SK-N-SH (cell line): Measurements from ENCODE around the gene CDH4. TPM values are rescaled to one million over a fixed set of nuclear protein-coding genes. Genes with fewer than 3 reads are reported as not detected.

Experiments
- CTCF ChIA-PET: fragments of 300-600, 350-600 bp; formaldehyde crosslinking; extraction: SDS; loops from one replicate; lab custom pipeline; 2021; lab: Yijun Ruan, JAX
- POLR2A ChIA-PET: fragments of 350-600 bp; sonication (Branson Sonifier 250); formaldehyde crosslinking; extraction: SDS; loops from one replicate; lab custom pipeline; 2020; ENCODE audit warnings: antibody characterized with exemption, inconsistent platforms; lab: Yijun Ruan, JAX
- DNase-seq: peaks from one replicate; pipeline ENCODE4 v3.0.0; 2012
- H2AFZ ChIP-seq: fragments of 200-600 bp; sonication (generic); 2 replicates; pipeline ENCODE4 v1.8.1; 2016; ENCODE audit warnings: antibody characterized with exemption, mild to moderate bottlenecking, low read depth
- H3F3A ChIP-seq: fragments of 200-600 bp; sonication (generic); replicated peaks from 2 replicates; pipeline ENCODE3; 2016; ENCODE audit warnings: antibody characterized with exemption, mild to moderate bottlenecking; ENCODE audit not compliant: insufficient read depth
- H3K27ac ChIP-seq, 2 experiments: fragments of 200-500 bp in 1 of 2; fragments of 200-600 bp in 1 of 2; sonication (Bioruptor generic) in 1 of 2; sonication (generic), shearing (Covaris generic) in 1 of 2; 2 replicates each; pipeline versions ENCODE4 v1.5.1 to v1.6.1; 2014 to 2016; ENCODE audit warnings: low read depth in 2 of 2, inconsistent platforms in 1 of 2, low read length in 1 of 2, mild to moderate bottlenecking in 1 of 2, mixed read lengths in 1 of 2
- H3K27me3 ChIP-seq: fragments of 200-600 bp; sonication (generic), shearing (Covaris generic); 2 replicates; pipeline ENCODE4 v1.6.1; 2016; ENCODE audit warnings: mixed run types; ENCODE audit not compliant: insufficient read depth
- H3K36me3 ChIP-seq, 2 experiments: fragments of 200-500 bp in 1 of 2; fragments of 200-600 bp in 1 of 2; sonication (Bioruptor generic) in 1 of 2; sonication (generic) in 1 of 2; replicated peaks in 1 of 2; 2 replicates each; pipeline versions ENCODE3 to v1.5.1; 2014 to 2016; ENCODE audit warnings: low read length in 1 of 2, mild to moderate bottlenecking in 1 of 2; ENCODE audit not compliant: insufficient read depth in 2 of 2, control insufficient read depth in 1 of 2
- H3K4me1 ChIP-seq, 2 experiments: fragments of 200-500 bp in 1 of 2; fragments of 200-600 bp in 1 of 2; sonication (Bioruptor generic) in 1 of 2; sonication (generic), shearing (Covaris generic) in 1 of 2; 2 replicates each; pipeline versions ENCODE4 v1.5.1 to v1.6.1; 2014 to 2016; ENCODE audit warnings: low read depth in 1 of 2, low read length in 1 of 2, mixed run types in 1 of 2; ENCODE audit not compliant: insufficient read depth in 2 of 2, control insufficient read depth in 1 of 2
- H3K4me2 ChIP-seq: fragments of 200-600 bp; sonication (generic), shearing (Covaris generic); 2 replicates; pipeline ENCODE4 v1.6.1; 2017; ENCODE audit warnings: mixed run types
- H3K4me3 ChIP-seq, 2 experiments: fragments of 200-500 bp in 1 of 2; fragments of 200-600 bp in 1 of 2; sonication (Bioruptor generic) in 1 of 2; sonication (generic), shearing (Covaris generic) in 1 of 2; 2 replicates each; pipeline versions ENCODE4 v1.5.1 to v1.8.1; 2014 to 2016; ENCODE audit warnings: low read depth in 2 of 2, inconsistent platforms in 1 of 2, low read length in 1 of 2, mild to moderate bottlenecking in 1 of 2, mixed read lengths in 1 of 2, moderate library complexity in 1 of 2
- H3K79me2 ChIP-seq: fragments of 200-600 bp; sonication (generic); 2 replicates; pipeline ENCODE4 v1.8.1; 2017; ENCODE audit warnings: mild to moderate bottlenecking; ENCODE audit not compliant: insufficient read depth
- H3K9ac ChIP-seq: fragments of 200-600 bp; sonication (generic); 2 replicates; pipeline ENCODE4 v1.6.1; 2017; ENCODE audit warnings: mixed run types
- H3K9me2 ChIP-seq: fragments of 200-600 bp; sonication (generic); 2 replicates; pipeline ENCODE4 v1.6.1; 2017; ENCODE audit warnings: mixed run types
- H3K9me3 ChIP-seq: fragments of 200-600 bp; sonication (generic); 2 replicates; pipeline ENCODE4 v1.6.1; 2017; ENCODE audit warnings: mixed run types, mild to moderate bottlenecking, moderate library complexity
- H4K20me1 ChIP-seq: fragments of 200-600 bp; sonication (generic); 2 replicates; pipeline ENCODE4 v1.6.1; 2017; ENCODE audit warnings: mild to moderate bottlenecking, mixed run types; ENCODE audit not compliant: insufficient read depth
- CHD2 ChIP-seq: fragments of 150-350 bp; IDR thresholded peaks from 2 replicates; pipeline ENCODE4 v1.6.1; 2018; ENCODE audit warnings: low read length; ENCODE audit not compliant: partially characterized antibody
- ELF1 ChIP-seq: IDR thresholded peaks from 2 replicates; pipeline ENCODE4 v1.4.0; 2012
- EZH2phosphoT487 ChIP-seq: fragments of 200-600 bp; sonication (generic); IDR thresholded peaks from 2 replicates; pipeline ENCODE4 v1.6.1; 2017; ENCODE audit warnings: low read depth, mixed run types, mild to moderate bottlenecking, antibody characterized with exemption, moderate library complexity, borderline replicate concordance
- FOSL2 ChIP-seq: IDR thresholded peaks from 2 replicates; pipeline ENCODE4 v1.4.0; 2012; ENCODE audit warnings: low read depth, mild to moderate bottlenecking, moderate library complexity, borderline replicate concordance
- FOXJ3 ChIP-seq: sonication (generic); formaldehyde crosslinking; IDR thresholded peaks from 2 replicates; pipeline ENCODE4 v1.5.1; 2020; ENCODE audit warnings: mild to moderate bottlenecking, missing genetic modification reagents
- JUND ChIP-seq: IDR thresholded peaks from 2 replicates; pipeline ENCODE4 v1.4.0; 2012
- MXI1 ChIP-seq: IDR thresholded peaks from 2 replicates; pipeline ENCODE4 v1.6.1; 2012; ENCODE audit warnings: mild to moderate bottlenecking, low read depth, low read length, improper control_type of control experiment
- NFIC ChIP-seq: IDR thresholded peaks from 2 replicates; pipeline ENCODE4 v1.4.0; 2012; ENCODE audit warnings: borderline replicate concordance
- RAD21 ChIP-seq: IDR thresholded peaks from 2 replicates; pipeline ENCODE4 v1.6.1; 2012; ENCODE audit warnings: mild to moderate bottlenecking, low read length
- RCOR1 ChIP-seq: fragments of 150-350 bp; IDR thresholded peaks from 2 replicates; pipeline ENCODE4 v1.6.1; 2017; ENCODE audit warnings: antibody characterized with exemption, low read length
- TCF12 ChIP-seq: IDR thresholded peaks from 2 replicates; pipeline ENCODE4 v1.4.0; 2012
- TEAD4 ChIP-seq: IDR thresholded peaks from 2 replicates; pipeline ENCODE4 v1.4.0; 2012; ENCODE audit warnings: mild to moderate bottlenecking, borderline replicate concordance; ENCODE audit not compliant: insufficient read depth
- YY1 ChIP-seq: IDR thresholded peaks from 2 replicates; pipeline ENCODE4 v1.4.0; 2012; ENCODE audit warnings: low read depth, mild to moderate bottlenecking
- WGBS: methylation state at CpG from one replicate; pipeline ENCODE4 v1.1.6; 2017; ENCODE audit warnings: low lambda C conversion rate; 5-methylcytosine and 5-hydroxymethylcytosine counted together
- polyA plus RNA-seq, 3 experiments: library from polyadenylated mRNA; depleted of rRNA; stranded (reverse); fragments of >200 nt; gene quantifications; 2 replicates each; pipeline ENCODE4 v1.2.3, GENCODE V29; 2012
- TF ChIP-seq, protein P1 (sequence below): fragments of 150-350 bp; IDR thresholded peaks from 2 replicates; pipeline ENCODE4 v1.6.1; 2017; ENCODE audit warnings: antibody characterized with exemption, low read length, low read depth, borderline replicate concordance
- TF ChIP-seq, protein P2 (sequence below): IDR thresholded peaks from 2 replicates; pipeline ENCODE4 v1.4.0; 2012; ENCODE audit warnings: low read depth, borderline replicate concordance
- TF ChIP-seq, protein P3 (sequence below): IDR thresholded peaks from 2 replicates; pipeline ENCODE4 v1.6.1; 2012; ENCODE audit warnings: mild to moderate bottlenecking, low read depth, low read length, moderate library complexity
- TF ChIP-seq, protein P4 (sequence below): fragments of 200-600 bp; sonication (generic); IDR thresholded peaks from 2 replicates; pipeline ENCODE4 v1.6.1; 2017; ENCODE audit warnings: antibody characterized with exemption, mild to moderate bottlenecking, moderate library complexity

Gene CDH4
- polyA plus RNA-seq, 1 of the 3 experiments (the other 2 are of a cell fraction) = not detected

DNA sequence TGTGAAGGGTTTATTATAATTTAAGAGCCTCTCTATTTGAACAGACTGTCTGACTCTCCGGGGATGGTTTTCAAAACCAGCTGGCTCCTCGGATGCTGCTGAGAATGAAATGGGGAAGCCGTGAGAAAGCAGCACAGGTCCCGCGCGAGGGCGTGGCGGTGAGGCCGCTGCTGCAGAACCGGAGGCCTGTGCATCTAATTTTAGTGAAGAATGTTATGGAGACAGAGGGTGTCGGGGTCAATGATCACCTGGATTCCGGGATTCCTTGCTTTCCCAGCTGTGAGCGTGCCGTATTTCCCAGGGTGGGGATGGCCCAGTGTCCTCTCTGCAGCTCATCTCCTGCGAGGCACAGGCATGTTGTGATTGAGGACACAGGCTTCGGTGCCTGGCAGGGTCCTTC, 348.0 kb downstream of the CDH4 start:
- Histone ChIP-seq H3K27ac (no peak overlapping the region), H3K27me3 (no peaks in the 10 kb centered on the region), H3K4me2 (no peak overlapping the region), H3K9ac (no peak overlapping the region), H3F3A (no peaks in the 10 kb centered on the region), H2AFZ (no peak overlapping the region), H3K36me3 (no peaks in the 10 kb centered on the region), H3K4me1 (no peaks in the 10 kb centered on the region), H3K9me2 (no peaks in the 10 kb centered on the region), H3K4me3 (no peak overlapping the region), H4K20me1 (no peaks in the 10 kb centered on the region), H3K9me3 (no peaks in the 10 kb centered on the region), H3K79me2 (no peaks in the 10 kb centered on the region)
- WGBS = 65% methylated on average over 13 of the region's 16 CpGs
- TF ChIP-seq MXI1 (no peak), NFIC (no peak), ELF1 (no peak), FOXJ3 (CRISPR knock-in tag) (no peak), RAD21 (no peak), JUND (no peak), TCF12 (no peak), CHD2 (no peak), FOSL2 (no peak), YY1 (no peak), RCOR1 (no peak), TEAD4 (no peak), EZH2phosphoT487 (no peak)
- TF ChIP-seq, protein P1, sequence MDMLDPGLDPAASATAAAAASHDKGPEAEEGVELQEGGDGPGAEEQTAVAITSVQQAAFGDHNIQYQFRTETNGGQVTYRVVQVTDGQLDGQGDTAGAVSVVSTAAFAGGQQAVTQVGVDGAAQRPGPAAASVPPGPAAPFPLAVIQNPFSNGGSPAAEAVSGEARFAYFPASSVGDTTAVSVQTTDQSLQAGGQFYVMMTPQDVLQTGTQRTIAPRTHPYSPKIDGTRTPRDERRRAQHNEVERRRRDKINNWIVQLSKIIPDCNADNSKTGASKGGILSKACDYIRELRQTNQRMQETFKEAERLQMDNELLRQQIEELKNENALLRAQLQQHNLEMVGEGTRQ = no peak
- TF ChIP-seq, protein P2, sequence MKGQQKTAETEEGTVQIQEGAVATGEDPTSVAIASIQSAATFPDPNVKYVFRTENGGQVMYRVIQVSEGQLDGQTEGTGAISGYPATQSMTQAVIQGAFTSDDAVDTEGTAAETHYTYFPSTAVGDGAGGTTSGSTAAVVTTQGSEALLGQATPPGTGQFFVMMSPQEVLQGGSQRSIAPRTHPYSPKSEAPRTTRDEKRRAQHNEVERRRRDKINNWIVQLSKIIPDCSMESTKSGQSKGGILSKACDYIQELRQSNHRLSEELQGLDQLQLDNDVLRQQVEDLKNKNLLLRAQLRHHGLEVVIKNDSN = no peak
- TF ChIP-seq, protein P3, sequence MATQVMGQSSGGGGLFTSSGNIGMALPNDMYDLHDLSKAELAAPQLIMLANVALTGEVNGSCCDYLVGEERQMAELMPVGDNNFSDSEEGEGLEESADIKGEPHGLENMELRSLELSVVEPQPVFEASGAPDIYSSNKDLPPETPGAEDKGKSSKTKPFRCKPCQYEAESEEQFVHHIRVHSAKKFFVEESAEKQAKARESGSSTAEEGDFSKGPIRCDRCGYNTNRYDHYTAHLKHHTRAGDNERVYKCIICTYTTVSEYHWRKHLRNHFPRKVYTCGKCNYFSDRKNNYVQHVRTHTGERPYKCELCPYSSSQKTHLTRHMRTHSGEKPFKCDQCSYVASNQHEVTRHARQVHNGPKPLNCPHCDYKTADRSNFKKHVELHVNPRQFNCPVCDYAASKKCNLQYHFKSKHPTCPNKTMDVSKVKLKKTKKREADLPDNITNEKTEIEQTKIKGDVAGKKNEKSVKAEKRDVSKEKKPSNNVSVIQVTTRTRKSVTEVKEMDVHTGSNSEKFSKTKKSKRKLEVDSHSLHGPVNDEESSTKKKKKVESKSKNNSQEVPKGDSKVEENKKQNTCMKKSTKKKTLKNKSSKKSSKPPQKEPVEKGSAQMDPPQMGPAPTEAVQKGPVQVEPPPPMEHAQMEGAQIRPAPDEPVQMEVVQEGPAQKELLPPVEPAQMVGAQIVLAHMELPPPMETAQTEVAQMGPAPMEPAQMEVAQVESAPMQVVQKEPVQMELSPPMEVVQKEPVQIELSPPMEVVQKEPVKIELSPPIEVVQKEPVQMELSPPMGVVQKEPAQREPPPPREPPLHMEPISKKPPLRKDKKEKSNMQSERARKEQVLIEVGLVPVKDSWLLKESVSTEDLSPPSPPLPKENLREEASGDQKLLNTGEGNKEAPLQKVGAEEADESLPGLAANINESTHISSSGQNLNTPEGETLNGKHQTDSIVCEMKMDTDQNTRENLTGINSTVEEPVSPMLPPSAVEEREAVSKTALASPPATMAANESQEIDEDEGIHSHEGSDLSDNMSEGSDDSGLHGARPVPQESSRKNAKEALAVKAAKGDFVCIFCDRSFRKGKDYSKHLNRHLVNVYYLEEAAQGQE = no peak
- TF ChIP-seq, protein P4, sequence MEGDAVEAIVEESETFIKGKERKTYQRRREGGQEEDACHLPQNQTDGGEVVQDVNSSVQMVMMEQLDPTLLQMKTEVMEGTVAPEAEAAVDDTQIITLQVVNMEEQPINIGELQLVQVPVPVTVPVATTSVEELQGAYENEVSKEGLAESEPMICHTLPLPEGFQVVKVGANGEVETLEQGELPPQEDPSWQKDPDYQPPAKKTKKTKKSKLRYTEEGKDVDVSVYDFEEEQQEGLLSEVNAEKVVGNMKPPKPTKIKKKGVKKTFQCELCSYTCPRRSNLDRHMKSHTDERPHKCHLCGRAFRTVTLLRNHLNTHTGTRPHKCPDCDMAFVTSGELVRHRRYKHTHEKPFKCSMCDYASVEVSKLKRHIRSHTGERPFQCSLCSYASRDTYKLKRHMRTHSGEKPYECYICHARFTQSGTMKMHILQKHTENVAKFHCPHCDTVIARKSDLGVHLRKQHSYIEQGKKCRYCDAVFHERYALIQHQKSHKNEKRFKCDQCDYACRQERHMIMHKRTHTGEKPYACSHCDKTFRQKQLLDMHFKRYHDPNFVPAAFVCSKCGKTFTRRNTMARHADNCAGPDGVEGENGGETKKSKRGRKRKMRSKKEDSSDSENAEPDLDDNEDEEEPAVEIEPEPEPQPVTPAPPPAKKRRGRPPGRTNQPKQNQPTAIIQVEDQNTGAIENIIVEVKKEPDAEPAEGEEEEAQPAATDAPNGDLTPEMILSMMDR = no peak
- ChIA-PET CTCF (interaction anchor here (0.6 to 1.7 kb wide), 5 partner anchors 10 to 287 kb away, joined by 3 to 6 read pairs (median 4); no protein-coding TSS in a partner anchor), POLR2A (no interaction called here)
- DNase-seq = no peak
